GM23338 (cell line): ENCODE measurements around the gene ISL2. TPM values are rescaled to one million over a fixed set of nuclear protein-coding genes. Genes with fewer than 3 reads are reported as not detected.

Experiments used
- ATAC-seq: fragments of 200-7000 bp; cut with Tn5 transposase; 3 replicates; pipeline ENCODE4 v1.9.1; 2020
- DNase-seq: peaks from one replicate; pipeline ENCODE4 v3.0.0-alpha.2; 2015; ENCODE audit warnings: low spot score
- H2AFZ ChIP-seq: fragments of 200-600 bp; sonication (generic); 2 replicates; pipeline ENCODE4 v1.8.0; 2016; ENCODE audit warnings: antibody characterized with exemption, mild to moderate bottlenecking, moderate library complexity
- H3F3A ChIP-seq: fragments of 200-600 bp; sonication (generic); replicated peaks from 2 replicates; pipeline ENCODE4 v1.8.0; 2017; ENCODE audit warnings: antibody characterized with exemption, mixed run types, low read depth
- H3K27ac ChIP-seq: fragments of 200-600 bp; sonication (generic); 2 replicates; pipeline ENCODE4 v1.6.1; 2016; ENCODE audit warnings: low read depth
- H3K27me3 ChIP-seq: fragments of 200-600 bp; sonication (generic); 2 replicates; pipeline ENCODE4 v1.8.0; 2016; ENCODE audit warnings: mild to moderate bottlenecking, mixed run types, moderate library complexity; ENCODE audit not compliant: insufficient read depth
- H3K36me3 ChIP-seq: fragments of 200-600 bp; sonication (generic); 2 replicates; pipeline ENCODE4 v1.8.0; 2016; ENCODE audit warnings: mild to moderate bottlenecking; ENCODE audit not compliant: insufficient read depth
- H3K4me1 ChIP-seq: fragments of 200-600 bp; sonication (generic); 2 replicates; pipeline ENCODE4 v1.8.0; 2016; ENCODE audit warnings: mild to moderate bottlenecking, moderate library complexity; ENCODE audit not compliant: insufficient read depth
- H3K4me2 ChIP-seq: fragments of 200-600 bp; sonication (generic); 2 replicates; pipeline ENCODE4 v1.7.1; 2017; ENCODE audit warnings: mixed run types
- H3K4me3 ChIP-seq: fragments of 200-600 bp; sonication (generic); 2 replicates; pipeline ENCODE4 v1.6.1; 2016; ENCODE audit warnings: mixed run types
- H3K79me2 ChIP-seq: fragments of 200-600 bp; sonication (generic); replicated peaks from 2 replicates; pipeline ENCODE4 v1.8.0; 2017; ENCODE audit warnings: mild to moderate bottlenecking; ENCODE audit not compliant: insufficient read depth
- H3K9me2 ChIP-seq: fragments of 200-600 bp; sonication (generic); 2 replicates; pipeline ENCODE4 v1.8.0; 2017; ENCODE audit not compliant: insufficient read depth
- H4K20me1 ChIP-seq: fragments of 200-600 bp; sonication (generic); replicated peaks from 2 replicates; pipeline ENCODE4 v1.8.0; 2017; ENCODE audit warnings: mild to moderate bottlenecking; ENCODE audit not compliant: insufficient read depth
- H3K27ac Mint-ChIP-seq: 2 replicates; pipeline ENCODE4 v1.8.0; 2020; ENCODE audit warnings: inconsistent platforms, mild to moderate bottlenecking, moderate library complexity, mixed read lengths
- H3K27me3 Mint-ChIP-seq: 3 replicates; pipeline ENCODE4 v1.8.0; 2022; ENCODE audit warnings: low read depth, mild to moderate bottlenecking, moderate library complexity, mixed read lengths, inconsistent platforms; ENCODE audit not compliant: insufficient read depth, poor library complexity
- H3K36me3 Mint-ChIP-seq: 3 replicates; pipeline ENCODE4 v1.8.0; 2021; ENCODE audit warnings: low read depth, mild to moderate bottlenecking, inconsistent platforms, moderate library complexity, mixed read lengths
- H3K4me1 Mint-ChIP-seq: 3 replicates; pipeline ENCODE4 v1.8.0; 2020; ENCODE audit warnings: mild to moderate bottlenecking, inconsistent platforms, mixed read lengths
- H3K4me3 Mint-ChIP-seq: 3 replicates; pipeline ENCODE4 v1.8.0; 2021; ENCODE audit warnings: moderate library complexity, mild to moderate bottlenecking, inconsistent platforms, mixed read lengths
- H3K9me3 Mint-ChIP-seq: 3 replicates; pipeline ENCODE4 v1.8.0; 2020; ENCODE audit warnings: moderate library complexity, mild to moderate bottlenecking, inconsistent platforms, mixed read lengths
- CREB1 ChIP-seq: fragments of 250-450 bp; sonication (Bioruptor Pico); IDR thresholded peaks from 2 replicates; pipeline ENCODE4 v1.5.0; 2020; ENCODE audit warnings: low read depth, mild to moderate bottlenecking, moderate library complexity
- EZH2 ChIP-seq: fragments of 200-600 bp; sonication (generic); IDR thresholded peaks from one replicate; pipeline ENCODE4 v1.8.0; 2017; ENCODE audit warnings: antibody characterized with exemption, mild to moderate bottlenecking, low read depth; ENCODE audit not compliant: unreplicated experiment
- JUNB ChIP-seq: IDR thresholded peaks from one replicate; pipeline ENCODE4 v1.6.1; 2016; ENCODE audit warnings: antibody characterized with exemption; ENCODE audit not compliant: unreplicated experiment
- NANOG ChIP-seq: IDR thresholded peaks from 2 replicates; pipeline ENCODE4 v1.6.1; 2016; ENCODE audit warnings: antibody characterized with exemption, borderline replicate concordance
- POLR2AphosphoS5 ChIP-seq: IDR thresholded peaks from 2 replicates; pipeline ENCODE4 v1.6.1; 2016; ENCODE audit warnings: antibody characterized with exemption, low read depth
- ZNF114 ChIP-seq: fragments of 250-450 bp; sonication (Bioruptor Pico); IDR thresholded peaks from 2 replicates; pipeline ENCODE4 v1.5.0; 2020; ENCODE audit warnings: mild to moderate bottlenecking, moderate library complexity
- polyA plus RNA-seq: library from polyadenylated mRNA; unstranded; fragments of >200 nt; fragmentation: Nextera tagmentation; extraction: Ambion mirVana; gene quantifications from 2 replicates; pipeline ENCODE4 v1.2.1, GENCODE V29; 2016
- total RNA-seq: library from RNA; depleted of rRNA; stranded (reverse); fragments of >200 nt; shearing (Covaris generic); gene quantifications from 2 replicates; pipeline ENCODE4 v1.2.3, GENCODE V29; 2014
- TF ChIP-seq, protein P1 (sequence below): IDR thresholded peaks from 2 replicates; pipeline ENCODE4 v1.6.1; 2016; ENCODE audit warnings: antibody characterized with exemption
- TF ChIP-seq, protein P2 (sequence below): fragments of 250-450 bp; sonication (Bioruptor Pico); IDR thresholded peaks from 2 replicates; pipeline ENCODE4 v1.5.0; 2020; ENCODE audit warnings: mild to moderate bottlenecking, moderate library complexity

ISL2 gene
- total and polyA plus RNA-seq, 2 experiments from 2014 or later = 0.65 to 2.7 TPM

GRCh38 chr15:76347482-76348055 is 11.0 kb downstream of the ISL2 start:
- Mint-ChIP-seq H3K27me3 (peaks cover 64% of the 10 kb centered on the region), H3K27ac (no peak overlapping the region), H3K36me3 (no peaks in the 10 kb centered on the region; the same call in 2 of the 3 replicates), H3K4me3 (peak overlapping the region; percentile 71), H3K9me3 (no peaks in the 10 kb centered on the region), H3K4me1 (peaks cover 20% of the 10 kb centered on the region)
- H3K4me3 ChIP-seq = peak overlapping the region; percentile 68
- H3K27me3 ChIP-seq = peaks cover 85% of the 10 kb centered on the region
- DNase-seq = no peak
- H4K20me1 ChIP-seq = peaks cover 28% of the 10 kb centered on the region
- no peak overlapping the region; the same call in 1 of the 2 replicates for H2AFZ ChIP-seq
- H3K9me2 ChIP-seq = no peaks in the 10 kb centered on the region
- TF ChIP-seq ZNF114 = no peak
- no peak for TF ChIP-seq EZH2
- TF ChIP-seq POLR2AphosphoS5 = no peak
- TF ChIP-seq, protein P1, sequence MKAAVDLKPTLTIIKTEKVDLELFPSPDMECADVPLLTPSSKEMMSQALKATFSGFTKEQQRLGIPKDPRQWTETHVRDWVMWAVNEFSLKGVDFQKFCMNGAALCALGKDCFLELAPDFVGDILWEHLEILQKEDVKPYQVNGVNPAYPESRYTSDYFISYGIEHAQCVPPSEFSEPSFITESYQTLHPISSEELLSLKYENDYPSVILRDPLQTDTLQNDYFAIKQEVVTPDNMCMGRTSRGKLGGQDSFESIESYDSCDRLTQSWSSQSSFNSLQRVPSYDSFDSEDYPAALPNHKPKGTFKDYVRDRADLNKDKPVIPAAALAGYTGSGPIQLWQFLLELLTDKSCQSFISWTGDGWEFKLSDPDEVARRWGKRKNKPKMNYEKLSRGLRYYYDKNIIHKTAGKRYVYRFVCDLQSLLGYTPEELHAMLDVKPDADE = no peak
- no peak for TF ChIP-seq CREB1 (CRISPR knock-in tag)
- TF ChIP-seq NANOG = no peak
- H3K4me2 ChIP-seq = peak overlapping the region; percentile 91
- peaks cover 4% of the 10 kb centered on the region; the same call in 1 of the 2 replicates for H3F3A ChIP-seq
- H3K79me2 ChIP-seq = no peaks in the 10 kb centered on the region
- H3K36me3 ChIP-seq = no peaks in the 10 kb centered on the region
- ATAC-seq = no peak
- no peak overlapping the region for H3K27ac ChIP-seq
- peaks cover 31% of the 10 kb centered on the region for H3K4me1 ChIP-seq

GRCh38 chr15:76349301-76350070 is 12.9 kb downstream of the ISL2 start:
- Histone ChIP-seq H3K4me1 (peaks cover 21% of the 10 kb centered on the region), H2AFZ (no peak overlapping the region), H3K36me3 (no peaks in the 10 kb centered on the region), H3K4me3 (no peak overlapping the region), H3K27me3 (peaks cover 66% of the 10 kb centered on the region), H3K9me2 (no peaks in the 10 kb centered on the region), H3K79me2 (no peaks in the 10 kb centered on the region), H3K4me2 (no peak overlapping the region), H3K27ac (no peak overlapping the region), H3F3A (no peaks in the 10 kb centered on the region; the same call in 1 of the 2 replicates), H4K20me1 (peaks cover 16% of the 10 kb centered on the region)
- DNase-seq (no peak), ATAC-seq (no peak)
- H3K36me3 Mint-ChIP-seq = no peaks in the 10 kb centered on the region; the same call in 2 of the 3 replicates
- no peaks in the 10 kb centered on the region for H3K9me3 Mint-ChIP-seq
- no peak for TF ChIP-seq JUNB
- TF ChIP-seq, protein P2, sequence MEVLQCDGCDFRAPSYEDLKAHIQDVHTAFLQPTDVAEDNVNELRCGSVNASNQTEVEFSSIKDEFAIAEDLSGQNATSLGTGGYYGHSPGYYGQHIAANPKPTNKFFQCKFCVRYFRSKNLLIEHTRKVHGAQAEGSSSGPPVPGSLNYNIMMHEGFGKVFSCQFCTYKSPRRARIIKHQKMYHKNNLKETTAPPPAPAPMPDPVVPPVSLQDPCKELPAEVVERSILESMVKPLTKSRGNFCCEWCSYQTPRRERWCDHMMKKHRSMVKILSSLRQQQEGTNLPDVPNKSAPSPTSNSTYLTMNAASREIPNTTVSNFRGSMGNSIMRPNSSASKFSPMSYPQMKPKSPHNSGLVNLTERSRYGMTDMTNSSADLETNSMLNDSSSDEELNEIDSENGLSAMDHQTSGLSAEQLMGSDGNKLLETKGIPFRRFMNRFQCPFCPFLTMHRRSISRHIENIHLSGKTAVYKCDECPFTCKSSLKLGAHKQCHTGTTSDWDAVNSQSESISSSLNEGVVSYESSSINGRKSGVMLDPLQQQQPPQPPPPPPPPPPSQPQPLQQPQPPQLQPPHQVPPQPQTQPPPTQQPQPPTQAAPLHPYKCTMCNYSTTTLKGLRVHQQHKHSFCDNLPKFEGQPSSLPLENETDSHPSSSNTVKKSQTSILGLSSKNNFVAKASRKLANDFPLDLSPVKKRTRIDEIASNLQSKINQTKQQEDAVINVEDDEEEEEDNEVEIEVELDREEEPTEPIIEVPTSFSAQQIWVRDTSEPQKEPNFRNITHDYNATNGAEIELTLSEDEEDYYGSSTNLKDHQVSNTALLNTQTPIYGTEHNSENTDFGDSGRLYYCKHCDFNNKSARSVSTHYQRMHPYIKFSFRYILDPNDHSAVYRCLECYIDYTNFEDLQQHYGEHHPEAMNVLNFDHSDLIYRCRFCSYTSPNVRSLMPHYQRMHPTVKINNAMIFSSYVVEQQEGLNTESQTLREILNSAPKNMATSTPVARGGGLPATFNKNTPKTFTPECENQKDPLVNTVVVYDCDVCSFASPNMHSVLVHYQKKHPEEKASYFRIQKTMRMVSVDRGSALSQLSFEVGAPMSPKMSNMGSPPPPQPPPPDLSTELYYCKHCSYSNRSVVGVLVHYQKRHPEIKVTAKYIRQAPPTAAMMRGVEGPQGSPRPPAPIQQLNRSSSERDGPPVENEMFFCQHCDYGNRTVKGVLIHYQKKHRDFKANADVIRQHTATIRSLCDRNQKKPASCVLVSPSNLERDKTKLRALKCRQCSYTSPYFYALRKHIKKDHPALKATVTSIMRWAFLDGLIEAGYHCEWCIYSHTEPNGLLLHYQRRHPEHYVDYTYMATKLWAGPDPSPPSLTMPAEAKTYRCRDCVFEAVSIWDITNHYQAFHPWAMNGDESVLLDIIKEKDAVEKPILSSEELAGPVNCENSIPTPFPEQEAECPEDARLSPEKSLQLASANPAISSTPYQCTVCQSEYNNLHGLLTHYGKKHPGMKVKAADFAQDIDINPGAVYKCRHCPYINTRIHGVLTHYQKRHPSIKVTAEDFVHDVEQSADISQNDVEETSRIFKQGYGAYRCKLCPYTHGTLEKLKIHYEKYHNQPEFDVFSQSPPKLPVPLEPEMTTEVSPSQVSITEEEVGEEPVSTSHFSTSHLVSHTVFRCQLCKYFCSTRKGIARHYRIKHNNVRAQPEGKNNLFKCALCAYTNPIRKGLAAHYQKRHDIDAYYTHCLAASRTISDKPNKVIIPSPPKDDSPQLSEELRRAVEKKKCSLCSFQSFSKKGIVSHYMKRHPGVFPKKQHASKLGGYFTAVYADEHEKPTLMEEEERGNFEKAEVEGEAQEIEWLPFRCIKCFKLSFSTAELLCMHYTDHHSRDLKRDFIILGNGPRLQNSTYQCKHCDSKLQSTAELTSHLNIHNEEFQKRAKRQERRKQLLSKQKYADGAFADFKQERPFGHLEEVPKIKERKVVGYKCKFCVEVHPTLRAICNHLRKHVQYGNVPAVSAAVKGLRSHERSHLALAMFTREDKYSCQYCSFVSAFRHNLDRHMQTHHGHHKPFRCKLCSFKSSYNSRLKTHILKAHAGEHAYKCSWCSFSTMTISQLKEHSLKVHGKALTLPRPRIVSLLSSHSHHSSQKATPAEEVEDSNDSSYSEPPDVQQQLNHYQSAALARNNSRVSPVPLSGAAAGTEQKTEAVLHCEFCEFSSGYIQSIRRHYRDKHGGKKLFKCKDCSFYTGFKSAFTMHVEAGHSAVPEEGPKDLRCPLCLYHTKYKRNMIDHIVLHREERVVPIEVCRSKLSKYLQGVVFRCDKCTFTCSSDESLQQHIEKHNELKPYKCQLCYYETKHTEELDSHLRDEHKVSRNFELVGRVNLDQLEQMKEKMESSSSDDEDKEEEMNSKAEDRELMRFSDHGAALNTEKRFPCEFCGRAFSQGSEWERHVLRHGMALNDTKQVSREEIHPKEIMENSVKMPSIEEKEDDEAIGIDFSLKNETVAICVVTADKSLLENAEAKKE (CRISPR knock-in tag) = no peak
- no peak overlapping the region for H3K4me3 Mint-ChIP-seq
- peaks cover 12% of the 10 kb centered on the region for H3K4me1 Mint-ChIP-seq
- H3K27me3 Mint-ChIP-seq = peaks cover 46% of the 10 kb centered on the region
- H3K27ac Mint-ChIP-seq = no peak overlapping the region
